Esophagus muscularis mucosa (tissue), 4 donors: ENCODE measurements around the gene EFR3B.

Source experiments
- EP300 ChIP-seq: sonication (generic); formaldehyde crosslinking; IDR thresholded peaks from one replicate; pipeline ENCODE4 v1.6.1; 2017; ENCODE audit warnings: antibody characterized with exemption
- POLR2A ChIP-seq: fragments of 450-650 bp; IDR thresholded peaks from one replicate; pipeline ENCODE4 v1.6.1; 2017; ENCODE audit warnings: antibody characterized with exemption, moderate library complexity, mild to moderate bottlenecking, low read depth
- POLR2AphosphoS5 ChIP-seq, 2 donors: sonication (generic); formaldehyde crosslinking; IDR thresholded peaks; one replicate each; pipeline ENCODE4 v1.6.1; 2017; ENCODE audit warnings: antibody characterized with exemption in 2 of 2
- TF ChIP-seq, protein P1 (sequence below), 3 experiments: fragments of 200-600 bp in 2 of 3; fragments of 450-650 bp in 1 of 3; sonication (generic) in 2 of 3; IDR thresholded peaks; one replicate each; pipeline ENCODE4 v1.5.1; 2017 to 2019; ENCODE audit warnings: antibody characterized with exemption in 3 of 3, mild to moderate bottlenecking in 2 of 3, moderate library complexity in 1 of 3

DNA sequence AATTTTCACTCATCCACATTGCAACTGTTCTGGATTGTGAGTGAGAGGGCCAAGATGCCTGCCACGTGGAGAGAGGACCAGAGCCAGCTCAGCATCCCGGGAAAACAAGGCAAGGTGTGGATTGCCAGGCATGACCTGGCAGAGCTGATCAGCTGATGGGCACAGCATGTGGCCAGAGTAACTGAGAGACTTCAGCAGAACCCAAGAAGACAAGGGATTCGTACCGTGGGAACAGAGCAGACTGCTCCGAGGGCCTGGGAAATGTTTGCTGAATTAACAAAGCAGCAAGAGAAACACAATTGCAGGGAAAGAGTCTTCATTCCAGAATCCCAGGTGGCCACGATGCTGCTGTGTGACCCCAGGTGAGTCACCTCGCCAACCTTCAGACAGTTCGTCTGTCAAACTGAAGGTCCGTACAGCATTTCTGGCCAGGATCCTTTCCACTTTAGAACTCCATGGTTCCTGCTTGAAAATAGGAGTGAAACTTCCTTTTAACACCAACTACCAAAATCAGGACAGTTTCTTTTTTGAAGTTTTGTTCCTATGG, 152.8 kb downstream of the EFR3B start:
- TF ChIP-seq, protein P1, sequence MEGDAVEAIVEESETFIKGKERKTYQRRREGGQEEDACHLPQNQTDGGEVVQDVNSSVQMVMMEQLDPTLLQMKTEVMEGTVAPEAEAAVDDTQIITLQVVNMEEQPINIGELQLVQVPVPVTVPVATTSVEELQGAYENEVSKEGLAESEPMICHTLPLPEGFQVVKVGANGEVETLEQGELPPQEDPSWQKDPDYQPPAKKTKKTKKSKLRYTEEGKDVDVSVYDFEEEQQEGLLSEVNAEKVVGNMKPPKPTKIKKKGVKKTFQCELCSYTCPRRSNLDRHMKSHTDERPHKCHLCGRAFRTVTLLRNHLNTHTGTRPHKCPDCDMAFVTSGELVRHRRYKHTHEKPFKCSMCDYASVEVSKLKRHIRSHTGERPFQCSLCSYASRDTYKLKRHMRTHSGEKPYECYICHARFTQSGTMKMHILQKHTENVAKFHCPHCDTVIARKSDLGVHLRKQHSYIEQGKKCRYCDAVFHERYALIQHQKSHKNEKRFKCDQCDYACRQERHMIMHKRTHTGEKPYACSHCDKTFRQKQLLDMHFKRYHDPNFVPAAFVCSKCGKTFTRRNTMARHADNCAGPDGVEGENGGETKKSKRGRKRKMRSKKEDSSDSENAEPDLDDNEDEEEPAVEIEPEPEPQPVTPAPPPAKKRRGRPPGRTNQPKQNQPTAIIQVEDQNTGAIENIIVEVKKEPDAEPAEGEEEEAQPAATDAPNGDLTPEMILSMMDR (IDR thresholded peaks at IDR 0.05), result no peak
- no peak for TF ChIP-seq EP300
- no peak for TF ChIP-seq POLR2A
- TF ChIP-seq POLR2AphosphoS5 (IDR thresholded peaks at IDR 0.05), result no peak
